NCI-H1105 treated with DMSO at 0.1 percent for 48 hours (cell line): ENCODE results near the gene PRKCD.

Experiments used
- DNase-seq: peaks from one replicate; lab custom pipeline; 2025; lab: John Stamatoyannopoulos, UW

The PRKCD gene

DNA sequence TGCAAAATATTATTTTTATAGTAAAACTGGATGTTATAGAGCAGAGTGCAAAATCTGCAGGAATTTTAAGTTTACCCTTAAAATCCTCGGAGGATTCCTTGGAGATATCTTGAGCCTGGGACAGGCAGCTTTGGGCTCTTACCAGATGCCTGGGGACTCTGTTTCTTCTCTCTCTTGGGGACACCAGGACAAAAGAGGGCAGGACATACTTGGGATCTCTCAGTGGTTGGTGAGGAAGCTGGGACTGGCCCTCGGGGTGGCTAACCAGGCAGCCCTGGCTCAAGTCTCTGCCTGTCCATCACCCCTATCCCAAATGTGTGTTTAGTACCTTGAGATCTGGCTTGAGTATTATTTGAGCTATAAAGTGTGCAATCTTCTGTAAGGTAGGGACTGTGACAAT lies 56.2 kb downstream of the PRKCD start:
- DNase-seq = no peak

DNA sequence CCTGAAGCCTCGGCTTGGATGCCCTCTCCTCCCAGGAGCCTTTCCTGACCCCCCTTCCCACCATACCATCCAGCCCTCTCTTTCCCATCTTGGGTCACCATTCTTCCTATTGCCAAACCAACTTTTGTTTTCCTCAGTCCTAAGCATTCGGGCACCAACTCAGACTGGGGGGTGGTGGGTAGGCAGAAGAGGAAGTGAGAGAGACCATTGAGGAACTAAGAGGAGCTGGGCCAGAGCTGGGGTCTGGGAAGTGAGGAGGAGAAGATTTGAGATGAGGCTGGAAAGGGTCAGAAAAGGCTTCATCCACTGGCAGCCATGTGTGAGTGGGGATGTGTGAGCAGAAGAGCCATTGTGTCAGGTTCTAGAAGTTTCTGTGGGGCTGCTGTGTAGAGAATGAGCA lies 57.1 kb downstream of the PRKCD start:
- DNase-seq = no peak

DNA sequence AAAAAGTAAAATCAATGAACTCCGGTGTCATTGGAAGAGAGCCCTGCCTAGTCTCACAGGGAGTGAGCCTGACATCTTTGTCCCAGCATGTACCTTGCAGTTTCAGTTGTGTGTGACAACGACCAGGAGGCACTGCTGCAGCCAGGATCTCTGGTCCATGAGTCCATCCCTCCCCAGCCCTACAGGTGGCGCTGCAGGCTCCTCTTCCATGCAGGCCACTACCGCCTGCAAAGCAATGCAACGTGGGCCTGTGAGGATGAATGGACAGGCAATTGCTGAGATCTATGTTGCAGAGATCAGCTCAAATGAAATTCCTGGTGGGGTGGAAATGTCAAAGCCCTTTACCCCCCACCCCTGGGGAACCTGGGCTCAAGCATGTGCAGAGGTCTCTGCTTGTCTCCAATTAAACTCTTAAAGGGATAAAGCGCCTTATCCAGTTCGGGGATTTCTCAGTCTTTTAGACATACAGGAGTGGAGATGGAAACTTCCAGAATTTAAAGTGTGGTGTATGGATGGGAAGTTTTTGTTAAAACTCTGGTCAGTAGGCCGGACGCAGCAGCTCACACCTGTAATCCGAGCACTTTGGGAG lies 59.0 kb downstream of the PRKCD start:
- DNase-seq = peak; percentile 1

DNA sequence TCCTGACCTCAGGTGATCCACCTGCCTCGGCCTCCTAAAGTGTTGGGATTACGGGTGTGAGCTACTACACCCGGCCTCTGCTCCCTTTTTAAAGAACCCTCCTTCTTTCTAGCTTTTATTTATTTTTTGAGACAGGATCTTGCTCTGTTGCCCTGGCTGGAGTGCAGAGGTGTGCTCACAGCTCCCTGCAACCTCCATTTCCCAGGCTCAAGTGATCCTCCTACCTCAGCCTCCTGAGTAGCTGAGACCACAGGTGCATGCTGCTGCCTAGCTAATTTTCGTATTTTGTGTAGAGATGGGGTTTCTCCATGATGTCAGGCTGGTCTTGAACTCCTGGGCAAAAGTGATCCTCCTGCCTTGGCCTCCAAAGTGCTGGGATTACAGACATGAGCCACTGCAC lies 60.3 kb downstream of the PRKCD start:
- no peak for DNase-seq

DNA sequence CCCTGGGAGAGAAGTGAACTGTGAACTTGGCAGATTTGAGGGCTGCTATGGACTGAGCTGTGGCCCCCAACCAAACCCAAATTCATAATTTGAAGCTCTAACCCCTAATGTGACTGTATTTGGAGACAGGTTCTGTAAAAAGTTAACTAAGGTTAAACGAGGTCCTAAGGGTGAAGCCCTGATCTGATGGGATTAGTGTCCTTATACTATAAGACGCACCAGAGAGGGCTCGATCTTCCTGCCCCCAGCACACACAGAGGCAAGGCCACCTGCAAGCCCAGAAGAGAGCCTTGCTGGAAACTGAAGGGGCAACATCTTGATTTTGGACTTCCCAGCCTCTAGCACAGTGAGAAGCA lies 60.8 kb downstream of the PRKCD start:
- DNase-seq = no peak

DNA sequence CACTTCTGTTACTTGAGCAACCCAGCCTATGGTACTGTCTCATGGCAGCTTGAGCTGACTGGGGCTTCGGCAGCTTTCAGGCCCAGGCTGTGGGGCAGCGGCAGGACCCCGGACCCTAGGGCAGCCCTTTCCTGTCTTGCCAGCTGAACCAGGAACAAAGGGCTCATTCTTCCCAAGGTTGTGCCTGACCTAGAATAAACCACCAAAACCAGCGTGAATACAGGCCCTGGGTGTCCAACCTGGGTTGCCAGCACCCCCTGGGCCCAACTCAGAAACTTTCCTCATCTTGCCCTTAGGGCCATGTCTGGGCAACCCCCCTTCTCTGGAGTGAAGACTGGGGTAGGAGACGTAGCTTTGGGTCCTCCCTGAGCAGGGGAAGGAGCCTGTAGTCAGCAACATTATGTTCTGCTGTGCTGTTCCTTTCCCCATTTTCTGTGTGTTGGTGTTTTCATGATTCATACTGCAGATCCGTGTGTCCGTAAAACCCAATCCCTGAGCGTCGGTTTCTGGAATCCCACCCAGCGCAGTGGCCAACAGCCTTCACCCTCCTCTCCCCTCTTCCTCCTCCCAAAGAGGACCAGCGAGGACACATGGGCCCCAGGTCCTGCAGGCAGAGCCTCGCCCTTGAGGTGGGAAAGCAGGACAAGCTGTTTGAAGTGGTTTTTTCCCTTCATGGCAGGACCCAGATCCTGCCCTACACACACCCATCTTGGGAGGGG lies 61.3 kb downstream of the PRKCD start:
- no peak for DNase-seq

DNA sequence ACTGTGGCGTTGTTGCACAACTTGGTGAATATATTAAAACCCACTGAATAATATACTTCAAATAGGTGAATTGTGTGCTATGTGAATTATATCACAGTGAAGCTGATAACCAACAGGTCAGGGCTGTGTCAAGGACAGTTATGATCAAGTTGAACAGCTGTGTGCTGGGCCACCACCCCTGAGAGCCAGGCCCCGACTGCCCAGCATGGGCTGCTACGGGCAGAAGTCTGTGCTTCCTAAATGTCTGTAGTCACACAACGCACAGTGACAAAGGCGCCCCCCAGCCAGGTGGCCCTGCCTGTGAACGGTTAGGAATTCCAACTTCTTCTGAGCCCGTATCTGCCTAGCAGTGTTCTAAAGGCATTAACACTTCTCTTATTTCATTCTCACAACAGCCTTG lies 62.0 kb downstream of the PRKCD start:
- DNase-seq = no peak

DNA sequence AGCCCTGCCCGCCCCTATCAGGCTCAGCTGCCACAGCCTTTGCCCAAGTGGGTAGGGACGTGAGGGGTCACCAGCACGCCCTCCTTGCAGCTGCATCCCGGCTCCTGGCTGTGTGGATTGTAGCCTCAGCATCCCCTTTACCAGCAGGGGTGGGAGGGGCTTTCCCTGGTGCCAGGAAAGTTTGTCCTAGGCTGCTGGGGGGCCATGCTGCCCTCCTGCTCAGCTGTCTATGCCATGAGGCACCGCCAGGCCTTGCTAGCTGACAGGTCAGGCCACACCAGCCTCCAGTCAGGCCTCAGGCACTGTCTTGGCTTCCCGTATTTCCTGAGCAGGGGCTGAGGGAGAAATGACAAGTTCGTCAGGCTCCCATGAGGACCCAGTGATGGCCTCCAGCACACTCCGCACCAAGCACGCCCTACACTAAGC lies 62.5 kb downstream of the PRKCD start:
- no peak for DNase-seq

DNA sequence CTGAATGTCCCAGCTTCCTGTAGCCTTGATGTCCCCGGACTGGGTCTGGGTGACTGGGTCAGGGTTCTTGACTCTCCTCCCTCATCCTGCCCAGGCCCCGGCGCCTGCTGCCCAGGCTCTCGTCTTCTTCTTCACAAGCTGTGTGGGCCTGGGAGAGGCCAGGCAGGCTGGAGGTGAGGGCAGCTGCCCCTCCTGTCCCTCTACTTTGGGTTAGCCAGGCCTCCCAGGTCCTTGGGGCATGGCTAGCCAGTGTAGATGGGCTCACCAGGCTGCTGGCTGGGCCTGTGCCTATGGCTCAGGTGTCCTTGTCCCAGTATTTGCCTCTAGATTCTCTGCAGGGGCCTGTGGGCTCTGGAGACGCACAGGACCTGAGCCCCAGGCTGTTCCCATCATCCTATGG lies 63.0 kb downstream of the PRKCD start:
- DNase-seq = no peak

DNA sequence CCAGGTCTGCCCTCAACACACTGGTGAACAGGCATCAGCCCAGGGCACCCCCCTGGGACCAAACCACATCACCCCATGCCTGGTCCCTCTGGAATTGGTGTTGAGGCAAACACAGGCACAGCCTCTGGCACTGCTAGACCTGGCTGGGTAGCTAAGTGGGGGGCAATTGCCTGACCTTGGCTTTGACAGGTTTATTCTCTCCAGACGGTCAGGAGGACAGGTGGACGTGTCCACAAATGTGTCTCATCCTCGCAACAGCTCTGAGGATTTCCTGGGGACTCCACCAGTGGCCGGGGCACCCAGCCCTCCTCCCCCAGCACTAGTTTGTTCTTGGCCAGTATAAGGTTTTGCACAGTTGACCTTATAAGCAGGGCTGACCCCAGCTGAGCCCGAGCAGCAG lies 63.5 kb downstream of the PRKCD start:
- DNase-seq = no peak

DNA sequence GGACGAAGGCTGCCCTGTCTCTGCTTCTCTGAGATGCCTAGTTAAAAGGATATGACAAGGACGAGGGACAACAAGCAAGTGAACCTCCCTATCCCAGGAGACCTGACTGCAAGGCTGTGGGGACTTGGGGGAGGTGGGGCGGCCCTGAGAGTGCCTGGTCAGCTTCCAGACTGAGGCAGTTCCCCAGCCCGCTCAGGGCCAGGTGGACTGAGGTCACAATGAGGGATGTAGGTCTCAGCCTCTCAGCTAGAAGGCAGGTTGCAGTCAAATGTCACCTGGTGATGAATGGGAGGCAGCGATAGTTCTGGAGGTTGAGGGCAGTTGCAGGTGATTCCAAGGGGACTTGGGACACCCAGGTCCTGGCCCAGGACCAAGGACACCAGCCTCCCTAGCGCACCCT lies 64.2 kb downstream of the PRKCD start:
- DNase-seq = no peak

DNA sequence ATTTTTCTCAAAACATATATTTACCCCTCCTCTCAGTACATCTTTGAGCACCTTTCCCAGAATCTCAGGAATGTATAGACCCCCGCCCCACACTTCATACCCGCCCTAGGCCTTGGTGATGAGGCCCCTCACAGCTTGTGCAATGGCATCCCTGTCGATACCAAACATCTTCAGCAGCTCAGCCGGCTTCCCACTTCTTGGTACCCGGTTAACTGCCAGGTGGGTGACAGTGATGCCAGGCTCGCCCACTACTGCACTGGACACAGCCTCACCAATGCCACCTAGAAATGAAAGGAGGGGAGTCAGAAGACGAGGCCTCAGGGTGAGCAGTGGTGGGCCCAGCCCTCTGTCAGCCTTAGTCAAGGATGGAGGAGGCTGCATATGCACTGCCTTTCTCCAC lies 64.6 kb downstream of the PRKCD start:
- no peak for DNase-seq

DNA sequence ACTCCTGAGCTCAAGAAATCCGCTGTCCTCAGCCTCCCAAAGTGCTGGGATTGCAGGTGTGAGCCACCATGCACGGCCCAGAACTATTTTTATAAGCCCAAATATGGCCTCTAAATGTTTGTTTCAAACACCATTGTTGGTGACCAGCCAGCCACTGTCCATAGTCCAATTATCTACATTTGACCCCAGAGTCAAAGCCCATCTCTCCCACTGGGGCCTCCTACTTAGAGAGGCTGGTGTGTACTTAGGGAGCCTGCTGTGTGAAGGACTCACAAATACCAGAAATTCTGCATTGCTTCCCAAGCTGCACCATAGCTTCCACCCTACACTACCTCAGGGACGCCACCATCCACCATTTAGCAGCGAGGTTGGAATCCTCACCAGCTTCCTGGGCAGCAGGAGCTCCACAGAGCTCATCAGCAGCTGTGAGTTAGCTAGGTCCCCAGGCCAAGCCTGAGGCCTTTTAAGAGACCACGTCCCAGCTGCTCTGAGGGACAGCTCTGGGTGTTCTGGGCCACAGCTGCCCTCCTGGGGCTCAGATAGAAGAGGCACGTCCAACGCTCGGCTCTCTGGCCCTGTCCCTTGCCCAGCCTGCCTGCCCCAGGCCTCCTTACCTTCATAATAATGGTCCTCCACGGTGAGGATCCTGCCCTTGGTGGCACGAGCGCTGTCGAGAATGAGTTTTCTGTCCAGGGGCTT lies 65.3 kb downstream of the PRKCD start:
- no peak for DNase-seq

DNA sequence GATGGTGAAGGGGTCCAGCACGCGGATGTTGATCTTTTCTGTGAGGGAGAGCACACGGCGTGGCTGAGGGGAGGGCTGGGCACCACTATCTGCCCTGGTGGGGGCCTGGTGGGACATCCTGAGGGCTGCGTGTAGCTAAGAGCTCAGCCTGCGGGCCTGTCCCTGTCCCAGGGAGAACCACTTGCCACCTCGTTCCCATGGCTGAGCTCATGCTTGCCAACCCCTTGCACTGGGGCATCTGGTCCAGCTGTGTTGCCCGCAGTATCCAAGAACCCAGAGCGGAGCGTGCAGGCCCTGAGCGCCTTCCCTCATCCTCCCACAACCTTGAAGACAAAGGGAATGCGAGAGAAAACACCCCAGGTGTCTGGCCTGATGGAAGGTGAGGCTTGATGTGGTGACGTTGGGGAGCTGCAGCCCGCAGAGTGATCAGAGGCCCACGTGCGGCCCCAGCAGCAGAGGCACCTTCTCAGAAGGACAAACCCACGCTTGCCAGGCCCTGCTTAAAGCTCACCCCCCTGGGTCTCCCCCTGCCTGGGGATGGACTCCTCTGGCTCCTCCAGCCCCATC lies 65.9 kb downstream of the PRKCD start:
- DNase-seq = no peak

DNA sequence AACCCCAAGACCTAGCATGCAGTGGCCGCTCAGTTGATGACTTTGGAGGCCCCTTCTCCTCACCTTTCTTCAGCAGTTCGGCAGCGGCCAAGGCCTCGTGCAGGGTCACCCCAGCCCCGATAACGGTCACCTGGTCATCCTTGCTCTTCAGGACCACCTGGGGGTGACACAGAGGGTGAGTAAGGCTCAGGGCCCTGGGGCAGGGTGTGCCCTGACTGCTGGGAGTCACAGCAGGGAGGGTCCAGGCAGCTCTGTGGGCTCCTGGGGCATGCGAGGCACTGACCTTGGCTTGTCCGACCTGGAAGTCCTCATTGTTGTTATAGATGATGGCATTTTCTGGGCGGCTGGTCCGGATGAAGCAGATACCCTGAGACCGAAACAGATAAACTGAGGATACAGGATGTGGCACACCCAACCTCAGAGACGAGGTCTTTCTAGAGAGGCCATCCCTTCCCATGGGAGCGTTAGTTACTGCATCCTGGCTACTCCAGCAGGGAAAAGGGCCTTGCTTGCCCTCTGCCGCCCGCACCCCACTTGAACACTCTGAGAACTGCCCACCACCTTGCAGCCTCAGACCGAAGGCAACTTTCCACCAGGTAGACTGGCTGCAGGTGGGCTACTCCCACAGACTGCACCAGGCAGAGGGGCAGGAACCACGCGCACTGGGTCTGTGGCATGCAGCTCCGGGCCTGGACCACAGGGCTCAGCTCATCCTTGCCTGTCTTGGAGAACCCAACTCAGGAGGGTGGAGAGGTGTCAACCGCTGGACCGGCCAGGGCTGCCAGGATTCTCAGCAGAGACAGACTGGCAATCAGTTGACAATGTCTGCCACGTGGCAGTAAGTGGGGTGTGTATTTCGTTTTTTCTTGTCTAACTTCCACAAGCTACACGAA lies 67.2 kb downstream of the PRKCD start:
- no peak for DNase-seq

DNA sequence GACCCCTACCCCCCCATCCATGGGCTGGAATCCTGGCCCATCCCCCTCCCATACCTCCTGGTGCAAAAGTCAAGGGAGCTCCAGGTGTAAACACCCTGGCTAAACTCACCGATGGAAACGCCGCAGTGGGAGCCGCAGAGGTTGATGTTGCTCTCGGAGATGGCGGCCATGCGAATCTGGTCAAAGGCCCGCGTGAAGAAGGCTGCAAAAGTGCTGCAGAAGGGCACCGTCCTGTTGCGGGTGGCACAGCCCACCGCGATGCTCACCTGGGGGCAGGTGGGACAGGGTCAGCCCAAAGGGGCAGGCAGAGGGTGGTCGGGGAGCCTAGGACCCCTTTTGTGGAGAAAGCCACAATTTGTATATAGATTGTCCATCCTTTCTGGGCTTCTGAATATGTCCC lies 68.2 kb downstream of the PRKCD start:
- DNase-seq = no peak

DNA sequence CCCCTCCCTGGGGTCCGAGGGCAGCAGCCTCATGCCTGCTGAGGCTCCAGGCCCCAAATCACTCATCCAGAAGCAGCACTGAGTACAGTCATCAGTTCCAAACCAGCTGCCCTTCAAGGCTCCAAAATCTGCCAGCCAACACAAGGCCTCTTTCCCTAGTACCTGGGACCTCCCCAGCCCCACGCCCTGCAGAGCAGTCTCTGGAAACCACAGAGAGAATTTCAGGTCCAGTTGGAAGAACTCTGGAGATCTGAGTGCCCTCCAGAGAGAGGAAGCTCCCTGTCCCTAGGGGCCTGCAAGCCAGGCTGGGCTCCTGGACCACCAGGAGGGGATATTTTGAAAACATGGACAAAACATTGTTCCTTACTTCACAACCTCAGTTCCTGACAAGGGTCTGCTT lies 68.6 kb downstream of the PRKCD start:
- DNase-seq = no peak

DNA sequence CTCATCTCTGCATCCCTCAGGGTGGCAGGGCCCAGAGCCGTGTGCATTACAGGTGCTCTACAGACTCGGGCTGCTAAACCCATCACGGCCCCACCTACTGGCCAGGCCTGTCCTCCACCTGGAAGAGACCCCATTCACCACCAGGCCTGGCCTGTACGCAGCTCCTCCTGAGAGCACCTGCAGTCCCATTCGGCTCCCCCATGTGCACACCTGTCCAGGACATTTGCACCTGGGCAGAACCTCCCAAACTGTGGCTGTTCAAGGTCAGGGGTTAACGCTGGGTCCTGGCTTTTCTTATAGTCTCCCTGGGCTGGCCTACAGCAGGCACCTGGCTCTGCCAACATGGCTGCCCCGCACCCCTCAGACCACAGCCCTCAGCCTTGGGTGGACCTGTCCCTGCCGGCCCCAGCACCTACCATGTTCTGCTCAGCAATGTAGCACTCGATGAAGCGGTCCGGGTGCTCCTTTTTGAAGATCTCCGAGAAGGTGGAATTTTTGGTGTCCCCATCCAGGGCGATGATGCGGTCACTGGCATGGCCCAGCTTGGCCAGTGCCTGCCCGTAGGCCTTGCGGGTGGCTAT lies 69.1 kb downstream of the PRKCD start:
- no peak for DNase-seq

DNA sequence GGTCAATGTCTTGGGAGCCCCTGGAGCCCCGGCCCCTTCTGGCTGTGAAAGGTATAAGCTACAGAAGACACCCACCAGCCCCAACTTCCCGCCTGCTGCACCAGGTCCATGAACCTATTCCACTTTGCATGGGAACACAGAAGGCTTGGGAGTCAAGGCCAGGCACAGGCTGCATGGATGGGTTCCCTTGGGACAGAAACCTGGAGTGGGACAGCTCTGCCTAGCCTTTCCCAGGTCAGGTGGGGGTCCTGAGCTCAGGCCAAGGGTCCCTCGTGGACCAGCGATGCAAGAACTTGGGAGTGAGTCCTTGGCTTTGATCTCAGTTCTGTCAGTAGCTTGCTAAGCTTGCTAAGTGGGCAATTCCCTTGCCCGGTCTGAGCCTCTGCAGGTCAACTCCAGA lies 69.8 kb downstream of the PRKCD start:
- DNase-seq = no peak

DNA sequence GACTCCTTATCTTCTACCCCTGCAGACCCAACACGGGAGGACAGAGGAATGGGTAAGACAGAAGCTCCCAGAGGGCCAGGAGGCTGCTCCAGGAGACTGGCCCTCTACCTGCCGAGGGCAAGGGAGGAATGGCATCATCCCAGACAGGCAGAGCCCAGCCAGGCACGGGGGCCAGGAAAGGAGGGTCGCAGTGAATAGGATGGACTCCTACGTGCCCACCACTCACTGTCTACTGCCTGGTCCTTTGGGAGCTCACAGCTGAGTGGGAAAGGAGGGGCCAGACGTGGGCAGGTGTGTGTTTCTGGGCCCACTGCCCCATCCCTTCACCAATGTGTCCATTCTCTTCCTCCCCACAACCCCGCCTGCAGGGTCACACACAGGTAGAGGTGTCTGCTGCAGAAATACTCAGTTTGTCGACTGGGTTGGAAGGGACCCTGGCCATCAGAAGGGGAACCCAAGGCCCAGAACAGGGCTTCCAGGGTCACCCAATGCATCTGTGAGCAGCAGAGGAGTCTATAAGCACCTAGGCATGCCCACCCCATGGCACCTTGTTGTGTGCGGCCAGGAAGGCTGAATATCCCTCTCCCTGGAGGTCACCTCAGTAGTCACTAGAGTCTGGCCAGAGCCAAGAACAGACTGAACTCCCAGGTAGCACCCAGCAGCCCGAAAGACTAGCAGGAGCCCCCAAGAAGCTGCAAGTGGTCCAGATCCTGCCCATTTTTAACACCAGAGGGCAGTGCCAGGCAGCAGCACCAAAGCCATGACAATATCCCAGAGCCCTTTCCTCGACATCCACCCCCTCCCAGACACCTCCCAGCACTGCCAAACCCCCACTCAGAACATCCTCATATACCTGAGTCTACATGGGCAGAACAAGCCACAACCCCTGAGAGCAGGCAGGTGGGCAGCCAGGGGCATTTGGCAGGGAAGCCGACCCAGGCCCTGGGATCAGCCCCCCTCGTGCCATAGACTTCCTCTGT lies 70.8 kb downstream of the PRKCD start:
- no peak for DNase-seq
